ENCODE results near the gene SLC44A2.

Gene SLC44A2

DNA sequence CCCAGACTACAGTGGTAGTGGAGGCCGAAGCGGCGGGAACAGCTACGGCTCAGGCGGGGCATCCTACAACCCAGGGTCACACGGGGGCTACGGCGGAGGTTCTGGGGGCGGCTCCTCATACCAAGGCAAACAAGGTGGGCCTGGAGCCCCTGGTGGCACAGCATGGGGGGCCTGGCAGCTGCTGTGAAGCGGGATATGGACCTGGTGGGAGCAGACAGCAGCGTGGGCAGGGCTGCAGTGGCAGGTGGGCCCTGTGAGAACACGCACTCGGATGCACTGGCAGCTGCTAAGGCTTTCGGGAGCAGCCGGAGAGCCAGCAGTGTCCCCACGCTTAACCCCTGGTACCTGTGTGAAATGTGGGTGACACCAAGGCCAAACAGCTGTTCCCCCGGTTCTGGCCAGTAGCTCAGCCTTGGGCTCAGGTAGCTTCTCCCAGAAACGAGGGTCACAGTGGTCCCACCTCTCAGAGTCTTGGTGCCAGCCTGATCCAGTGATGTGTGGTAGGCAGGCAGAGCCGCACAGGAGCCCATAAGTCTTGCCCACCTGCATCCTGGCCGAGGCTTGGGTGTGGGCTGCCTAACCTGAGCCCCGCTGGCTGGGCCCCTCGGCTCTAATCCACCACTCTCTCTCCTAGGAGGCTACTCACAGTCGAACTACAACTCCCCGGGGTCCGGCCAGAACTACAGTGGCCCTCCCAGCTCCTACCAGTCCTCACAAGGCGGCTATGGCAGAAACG is 63.4 kb downstream of the SLC44A2 start:
- DNase-seq (ENCODE audit: low read depth in 1 of 2, low spot score in 1 of 2) = no peak

DNA sequence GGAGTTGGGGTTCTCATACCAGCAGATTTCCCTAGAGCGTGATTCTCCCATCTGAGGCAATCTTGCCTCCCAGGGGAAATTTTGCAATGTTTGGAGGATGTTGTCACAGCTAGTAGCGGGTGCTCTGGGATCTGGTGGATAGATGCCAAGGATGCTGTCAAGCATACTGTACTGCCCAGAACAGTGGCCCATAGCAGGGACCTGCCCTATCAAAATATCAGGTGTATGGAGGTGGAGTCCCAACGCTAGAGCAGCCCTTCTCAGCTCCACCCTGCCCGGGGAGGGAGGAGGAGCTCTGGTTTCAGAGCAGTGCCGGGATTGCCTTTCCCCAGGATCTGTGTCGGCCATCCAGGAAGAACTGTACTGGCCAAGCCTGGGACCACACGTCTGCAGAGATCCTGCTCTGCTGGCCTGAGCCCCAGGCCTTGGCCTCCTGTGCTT is 65.0 kb downstream of the SLC44A2 start:
- DNase-seq (ENCODE audit: low read depth in 1 of 2, low spot score in 1 of 2) = peak in 1 of 2 experiments; percentile 22
- TF ChIP-seq, protein P1, sequence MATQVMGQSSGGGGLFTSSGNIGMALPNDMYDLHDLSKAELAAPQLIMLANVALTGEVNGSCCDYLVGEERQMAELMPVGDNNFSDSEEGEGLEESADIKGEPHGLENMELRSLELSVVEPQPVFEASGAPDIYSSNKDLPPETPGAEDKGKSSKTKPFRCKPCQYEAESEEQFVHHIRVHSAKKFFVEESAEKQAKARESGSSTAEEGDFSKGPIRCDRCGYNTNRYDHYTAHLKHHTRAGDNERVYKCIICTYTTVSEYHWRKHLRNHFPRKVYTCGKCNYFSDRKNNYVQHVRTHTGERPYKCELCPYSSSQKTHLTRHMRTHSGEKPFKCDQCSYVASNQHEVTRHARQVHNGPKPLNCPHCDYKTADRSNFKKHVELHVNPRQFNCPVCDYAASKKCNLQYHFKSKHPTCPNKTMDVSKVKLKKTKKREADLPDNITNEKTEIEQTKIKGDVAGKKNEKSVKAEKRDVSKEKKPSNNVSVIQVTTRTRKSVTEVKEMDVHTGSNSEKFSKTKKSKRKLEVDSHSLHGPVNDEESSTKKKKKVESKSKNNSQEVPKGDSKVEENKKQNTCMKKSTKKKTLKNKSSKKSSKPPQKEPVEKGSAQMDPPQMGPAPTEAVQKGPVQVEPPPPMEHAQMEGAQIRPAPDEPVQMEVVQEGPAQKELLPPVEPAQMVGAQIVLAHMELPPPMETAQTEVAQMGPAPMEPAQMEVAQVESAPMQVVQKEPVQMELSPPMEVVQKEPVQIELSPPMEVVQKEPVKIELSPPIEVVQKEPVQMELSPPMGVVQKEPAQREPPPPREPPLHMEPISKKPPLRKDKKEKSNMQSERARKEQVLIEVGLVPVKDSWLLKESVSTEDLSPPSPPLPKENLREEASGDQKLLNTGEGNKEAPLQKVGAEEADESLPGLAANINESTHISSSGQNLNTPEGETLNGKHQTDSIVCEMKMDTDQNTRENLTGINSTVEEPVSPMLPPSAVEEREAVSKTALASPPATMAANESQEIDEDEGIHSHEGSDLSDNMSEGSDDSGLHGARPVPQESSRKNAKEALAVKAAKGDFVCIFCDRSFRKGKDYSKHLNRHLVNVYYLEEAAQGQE (IDR thresholded peaks at IDR 0.05; ENCODE audit: insufficient replicate concordance, low read depth) = no peak
- TF ChIP-seq SPI1 (IDR thresholded peaks at IDR 0.05; ENCODE audit: borderline replicate concordance, low read depth) (no peak), GABPA (IDR thresholded peaks at IDR 0.05; ENCODE audit: low read depth) (no peak), POLR2AphosphoS5 (IDR thresholded peaks at IDR 0.05; ENCODE audit: low read depth) (no peak; the same call in 1 of the 2 replicates)
- TF ChIP-seq, protein P2, sequence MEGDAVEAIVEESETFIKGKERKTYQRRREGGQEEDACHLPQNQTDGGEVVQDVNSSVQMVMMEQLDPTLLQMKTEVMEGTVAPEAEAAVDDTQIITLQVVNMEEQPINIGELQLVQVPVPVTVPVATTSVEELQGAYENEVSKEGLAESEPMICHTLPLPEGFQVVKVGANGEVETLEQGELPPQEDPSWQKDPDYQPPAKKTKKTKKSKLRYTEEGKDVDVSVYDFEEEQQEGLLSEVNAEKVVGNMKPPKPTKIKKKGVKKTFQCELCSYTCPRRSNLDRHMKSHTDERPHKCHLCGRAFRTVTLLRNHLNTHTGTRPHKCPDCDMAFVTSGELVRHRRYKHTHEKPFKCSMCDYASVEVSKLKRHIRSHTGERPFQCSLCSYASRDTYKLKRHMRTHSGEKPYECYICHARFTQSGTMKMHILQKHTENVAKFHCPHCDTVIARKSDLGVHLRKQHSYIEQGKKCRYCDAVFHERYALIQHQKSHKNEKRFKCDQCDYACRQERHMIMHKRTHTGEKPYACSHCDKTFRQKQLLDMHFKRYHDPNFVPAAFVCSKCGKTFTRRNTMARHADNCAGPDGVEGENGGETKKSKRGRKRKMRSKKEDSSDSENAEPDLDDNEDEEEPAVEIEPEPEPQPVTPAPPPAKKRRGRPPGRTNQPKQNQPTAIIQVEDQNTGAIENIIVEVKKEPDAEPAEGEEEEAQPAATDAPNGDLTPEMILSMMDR (IDR thresholded peaks at IDR 0.05; ENCODE audit: insufficient read depth, low read length) = no peak
- Histone ChIP-seq H3K27ac (replicated peaks) (no peak overlapping the region), H3K4me3 (replicated peaks; ENCODE audit: insufficient read depth, low read length) (no peak overlapping the region), H3K27me3 (ENCODE audit: insufficient read depth, poor library complexity, severe bottlenecking) (no peaks in the 10 kb centered on the region)

More for the DNA sequence above, 63.4 kb downstream of the SLC44A2 start:
- peak; percentile 59; the same call in 1 of the 2 replicates for TF ChIP-seq POLR2AphosphoS5 (IDR thresholded peaks at IDR 0.05; ENCODE audit: low read depth)
- TF ChIP-seq, protein P1 (IDR thresholded peaks at IDR 0.05; ENCODE audit: insufficient replicate concordance, low read depth) = no peak
- Histone ChIP-seq H3K4me3 (replicated peaks; ENCODE audit: insufficient read depth, low read length) (no peak overlapping the region), H3K27me3 (ENCODE audit: insufficient read depth, poor library complexity, severe bottlenecking) (no peaks in the 10 kb centered on the region), H3K27ac (replicated peaks) (no peak overlapping the region)

DNA sequence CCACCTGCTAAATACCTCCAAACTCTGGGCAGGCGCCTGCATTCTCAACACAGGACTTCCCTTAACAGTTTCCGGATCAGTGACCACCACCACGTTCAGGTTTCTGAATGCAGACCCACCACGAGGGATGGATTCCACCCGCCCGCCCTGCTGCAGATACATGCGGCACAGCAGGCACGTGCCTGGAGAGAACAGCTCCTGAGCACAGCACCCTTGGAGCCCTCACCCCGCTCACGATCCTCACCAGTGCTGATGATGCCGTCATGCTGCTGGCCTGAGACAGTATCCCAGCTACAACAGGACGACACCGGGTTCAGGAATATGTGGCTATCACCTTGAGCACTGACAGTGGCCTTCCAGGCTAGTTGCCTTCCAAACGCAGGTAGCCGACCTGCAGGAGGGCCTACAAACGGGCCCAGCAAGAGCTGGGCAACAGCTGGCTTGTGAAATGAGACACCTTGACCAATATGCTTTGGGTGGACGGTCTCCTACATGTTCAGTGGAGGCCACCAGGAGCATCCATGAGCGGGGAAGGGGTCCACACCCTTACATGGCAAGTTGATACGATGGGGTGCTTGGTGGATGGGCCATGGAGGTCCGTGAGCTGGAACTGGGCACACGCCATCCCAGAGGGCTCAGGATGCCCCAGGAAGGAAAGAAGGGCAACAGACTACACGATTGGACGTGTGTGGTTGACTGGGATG is 66.0 kb downstream of the SLC44A2 start:
- no peaks in the 10 kb centered on the region for H3K27me3 ChIP-seq (ENCODE audit: insufficient read depth, poor library complexity, severe bottlenecking)

DNA sequence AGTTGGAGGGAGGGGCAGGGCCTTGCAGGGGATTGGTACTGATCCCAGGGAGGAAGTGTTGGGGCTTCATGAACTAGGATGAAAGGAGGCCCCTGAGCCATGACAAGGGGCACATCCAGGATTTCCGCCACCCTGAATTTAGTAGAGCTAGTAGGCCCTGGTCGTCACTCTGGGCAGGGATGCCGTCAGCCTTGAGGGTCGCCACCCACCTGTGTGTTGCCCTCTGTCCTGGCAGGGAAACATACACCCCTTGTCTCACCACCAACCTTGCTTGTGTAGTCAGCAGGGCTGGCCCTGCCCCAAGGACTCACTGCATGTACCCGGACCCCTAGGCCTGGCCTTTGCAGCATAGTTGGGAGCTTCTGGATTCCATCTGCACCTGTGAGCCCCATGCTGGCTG is 66.5 kb downstream of the SLC44A2 start:
- Histone ChIP-seq H3K4me3 (replicated peaks; ENCODE audit: insufficient read depth, low read length) (no peak overlapping the region), H3K27ac (replicated peaks) (no peak overlapping the region), H3K27me3 (ENCODE audit: insufficient read depth, poor library complexity, severe bottlenecking) (no peaks in the 10 kb centered on the region)
- no peak for DNase-seq (ENCODE audit: low read depth in 1 of 2, low spot score in 1 of 2)
- TF ChIP-seq, protein P2 (IDR thresholded peaks at IDR 0.05; ENCODE audit: insufficient read depth, low read length) = no peak
- TF ChIP-seq, protein P1 (IDR thresholded peaks at IDR 0.05; ENCODE audit: insufficient replicate concordance, low read depth) = no peak
- no peak for TF ChIP-seq SPI1 (IDR thresholded peaks at IDR 0.05; ENCODE audit: borderline replicate concordance, low read depth)
- TF ChIP-seq POLR2AphosphoS5 (IDR thresholded peaks at IDR 0.05; ENCODE audit: low read depth) = no peak; the same call in 1 of the 2 replicates
- TF ChIP-seq GABPA (IDR thresholded peaks at IDR 0.05; ENCODE audit: low read depth) = no peak

More for the DNA sequence above, 66.0 kb downstream of the SLC44A2 start:
- TF ChIP-seq POLR2AphosphoS5 (IDR thresholded peaks at IDR 0.05; ENCODE audit: low read depth) (no peak; the same call in 1 of the 2 replicates), GABPA (IDR thresholded peaks at IDR 0.05; ENCODE audit: low read depth) (no peak)
- TF ChIP-seq, protein P2 (IDR thresholded peaks at IDR 0.05; ENCODE audit: insufficient read depth, low read length) = no peak
- H3K27ac ChIP-seq (replicated peaks) = no peak overlapping the region
- no peak for DNase-seq (ENCODE audit: low read depth in 1 of 2, low spot score in 1 of 2)
- no peak overlapping the region for H3K4me3 ChIP-seq (replicated peaks; ENCODE audit: insufficient read depth, low read length)

Data from HL-60 (cell line).